Central memory CD8-positive, alpha-beta T cell (primary cell): Measurements from ENCODE around the gene PNLDC1.

Experiments
- ATAC-seq: fragments of 150-1000 bp; cut with Tn5 transposase; replicated peaks from 2 replicates; pipeline ENCODE4 v1.10.0; 2022; ENCODE audit warnings: mild to moderate bottlenecking, moderate FRiP score, moderate number of reproducible peaks; ENCODE audit not compliant: poor library complexity, severe bottlenecking; ENCODE audit errors: extremely low read depth
- DNase-seq, 2 donors: peaks; one replicate each; pipeline ENCODE4 v3.0.0; 2021; ENCODE audit warnings: low spot score in 2 of 2
- H3K27ac Mint-ChIP-seq: one replicate; pipeline ENCODE4 v1.8.0; 2022; ENCODE audit warnings: low read depth, mild to moderate bottlenecking, moderate library complexity, mixed read lengths
- H3K27me3 Mint-ChIP-seq: one replicate; pipeline ENCODE4 v1.8.0; 2022; ENCODE audit warnings: mixed read lengths
- H3K36me3 Mint-ChIP-seq: one replicate; pipeline ENCODE4 v1.8.0; 2022; ENCODE audit warnings: mild to moderate bottlenecking, moderate library complexity, mixed read lengths; ENCODE audit not compliant: insufficient read depth
- H3K4me1 Mint-ChIP-seq: one replicate; pipeline ENCODE4 v1.8.0; 2022; ENCODE audit warnings: mixed read lengths
- H3K4me3 Mint-ChIP-seq: one replicate; pipeline ENCODE4 v1.8.0; 2022; ENCODE audit warnings: mild to moderate bottlenecking, moderate library complexity, mixed read lengths
- H3K9me3 Mint-ChIP-seq: one replicate; pipeline ENCODE4 v1.8.0; 2022; ENCODE audit warnings: mixed read lengths

PNLDC1 gene

GRCh38 chr6:159761873-159762680 lies 38.0 kb upstream of the PNLDC1 start, which contains the start of gene ACAT2:
ACAT2 (plus strand) TSS chr6:159762045; CDS start chr6:159762088, 43 bp downstream.
- Mint-ChIP-seq H3K4me1 (peaks cover 34% of the 10 kb centered on the region), H3K36me3 (peaks cover 35% of the 10 kb centered on the region), H3K27me3 (no peaks in the 10 kb centered on the region), H3K9me3 (no peaks in the 10 kb centered on the region), H3K27ac (peak within 1 kb of the TSS; percentile 96), H3K4me3 (peak within 1 kb of the TSS; percentile 84)
- peak; percentile 80 to 84 for DNase-seq
- ATAC-seq = peak; percentile 93

- peak; percentile 22 for ATAC-seq
- peak overlapping the region; percentile 96 for H3K27ac Mint-ChIP-seq
- H3K9me3 Mint-ChIP-seq = no peaks in the 10 kb centered on the region
- DNase-seq = peak; percentile 23 to 32
- peaks cover 33% of the 10 kb centered on the region for H3K36me3 Mint-ChIP-seq
- H3K4me1 Mint-ChIP-seq = peaks cover 34% of the 10 kb centered on the region
- peak overlapping the region; percentile 84 for H3K4me3 Mint-ChIP-seq
- H3K27me3 Mint-ChIP-seq = no peaks in the 10 kb centered on the region
Measured at GRCh38 chr6:159762681-159763293, 37.3 kb upstream of the PNLDC1 start.

- Mint-ChIP-seq H3K27me3 (no peaks in the 10 kb centered on the region), H3K36me3 (peaks cover 48% of the 10 kb centered on the region), H3K9me3 (no peaks in the 10 kb centered on the region), H3K4me1 (peaks cover 22% of the 10 kb centered on the region), H3K4me3 (no peak overlapping the region), H3K27ac (no peak overlapping the region)
- DNase-seq (no peak), ATAC-seq (no peak)
Measured at GRCh38 chr6:159766906-159767305, 33.2 kb upstream of the PNLDC1 start.

GRCh38 chr6:159769470-159769869 lies 30.6 kb upstream of the PNLDC1 start:
- Mint-ChIP-seq H3K4me1 (peaks cover 10% of the 10 kb centered on the region), H3K4me3 (no peak overlapping the region), H3K27me3 (no peaks in the 10 kb centered on the region), H3K36me3 (peaks cover 37% of the 10 kb centered on the region), H3K9me3 (no peaks in the 10 kb centered on the region), H3K27ac (no peak overlapping the region)
- ATAC-seq = no peak
- DNase-seq = no peak

- Mint-ChIP-seq H3K4me1 (peaks cover 10% of the 10 kb centered on the region), H3K36me3 (peaks cover 41% of the 10 kb centered on the region), H3K27me3 (no peaks in the 10 kb centered on the region), H3K9me3 (no peaks in the 10 kb centered on the region), H3K4me3 (no peak overlapping the region), H3K27ac (no peak overlapping the region)
- ATAC-seq = no peak
- DNase-seq = no peak
Measured at GRCh38 chr6:159772196-159772595, 27.9 kb upstream of the PNLDC1 start.

- peaks cover 58% of the 10 kb centered on the region for H3K36me3 Mint-ChIP-seq
- H3K4me1 Mint-ChIP-seq = peaks cover 8% of the 10 kb centered on the region
- H3K9me3 Mint-ChIP-seq = no peaks in the 10 kb centered on the region
- DNase-seq (no peak), ATAC-seq (no peak)
- no peak overlapping the region for H3K4me3 Mint-ChIP-seq
- H3K27me3 Mint-ChIP-seq = no peaks in the 10 kb centered on the region
- peak overlapping the region; percentile 44 for H3K27ac Mint-ChIP-seq
Measured at GRCh38 chr6:159777240-159777904, 22.7 kb upstream of the PNLDC1 start.

GRCh38 chr6:159778131-159778530 lies 21.9 kb upstream of the PNLDC1 start:
- H3K36me3 Mint-ChIP-seq = peaks cover 64% of the 10 kb centered on the region
- H3K27ac Mint-ChIP-seq = no peak overlapping the region
- H3K27me3 Mint-ChIP-seq = no peaks in the 10 kb centered on the region
- DNase-seq (no peak), ATAC-seq (no peak)
- no peaks in the 10 kb centered on the region for H3K9me3 Mint-ChIP-seq
- H3K4me3 Mint-ChIP-seq = no peak overlapping the region
- H3K4me1 Mint-ChIP-seq = peaks cover 16% of the 10 kb centered on the region

GRCh38 chr6:159778542-159779103 lies 21.5 kb upstream of the PNLDC1 start:
- no peak for ATAC-seq
- Mint-ChIP-seq H3K27ac (no peak overlapping the region), H3K4me3 (no peak overlapping the region), H3K9me3 (no peaks in the 10 kb centered on the region), H3K4me1 (peaks cover 16% of the 10 kb centered on the region), H3K36me3 (peaks cover 66% of the 10 kb centered on the region), H3K27me3 (no peaks in the 10 kb centered on the region)
- DNase-seq = no peak

GRCh38 chr6:159788276-159788675 lies 11.8 kb upstream of the PNLDC1 start:
- Mint-ChIP-seq H3K4me3 (peak overlapping the region; percentile 95), H3K4me1 (peaks cover 55% of the 10 kb centered on the region), H3K27me3 (no peaks in the 10 kb centered on the region), H3K27ac (peak overlapping the region; percentile 94), H3K36me3 (peaks cover 73% of the 10 kb centered on the region), H3K9me3 (no peaks in the 10 kb centered on the region)
- DNase-seq (no peak), ATAC-seq (no peak)

- Mint-ChIP-seq H3K27me3 (no peaks in the 10 kb centered on the region), H3K4me1 (peaks cover 55% of the 10 kb centered on the region), H3K36me3 (peaks cover 70% of the 10 kb centered on the region), H3K9me3 (no peaks in the 10 kb centered on the region), H3K4me3 (peak overlapping the region; percentile 95), H3K27ac (peak overlapping the region; percentile 94)
- no peak for ATAC-seq
- DNase-seq = no peak
Measured at GRCh38 chr6:159788753-159789376, 11.2 kb upstream of the PNLDC1 start.

GRCh38 chr6:159789377-159790148 lies 10.5 kb upstream of the PNLDC1 start, which contains the start of gene TCP1:
TCP1 (minus strand) TSS chr6:159789602; CDS start chr6:159789468, 134 bp downstream.
- peak; percentile 81 for ATAC-seq
- peak within 1 kb of the TSS; percentile 95 for H3K4me3 Mint-ChIP-seq
- no peaks in the 10 kb centered on the region for H3K9me3 Mint-ChIP-seq
- peak; percentile 94 for DNase-seq
- H3K4me1 Mint-ChIP-seq = peaks cover 61% of the 10 kb centered on the region
- peaks cover 68% of the 10 kb centered on the region for H3K36me3 Mint-ChIP-seq
- peak within 1 kb of the TSS; percentile 94 for H3K27ac Mint-ChIP-seq
- no peaks in the 10 kb centered on the region for H3K27me3 Mint-ChIP-seq
